GM04504 (cell line): ENCODE results near the gene CHST5.

Source experiments
- DNase-seq: peaks from one replicate; pipeline ENCODE4 v3.0.0-alpha.2; 2012; ENCODE audit warnings: low read depth

CHST5 gene

DNA sequence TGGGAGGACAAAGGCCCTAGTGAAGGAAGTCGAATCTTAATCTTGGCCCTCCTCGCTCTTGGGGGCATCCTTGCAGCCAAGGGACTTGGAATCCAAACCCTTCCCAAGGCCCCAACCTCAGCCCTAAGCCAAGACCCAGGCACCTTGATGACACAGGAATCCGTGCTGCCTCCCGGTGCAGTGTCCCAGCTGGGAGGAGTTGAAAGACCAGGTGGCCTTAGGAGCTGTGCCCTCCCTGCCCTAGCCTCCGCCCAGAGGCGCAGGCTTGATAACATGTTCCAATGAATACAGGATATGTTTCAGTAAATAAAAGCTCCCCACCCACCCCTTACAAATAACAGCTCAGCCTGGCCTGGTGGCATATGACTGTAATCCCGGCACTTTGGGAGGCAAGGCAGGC is at the start of gene CHST5:
Gene CHST5, minus strand, starts transcription at position 208 of the 400 bp plus-strand sequence. CDS start 5,724 bp downstream, outside the sequence.
- DNase-seq: no peak

- DNase-seq: no peak
These were observed 48.2 kb upstream of the CHST5 start for GRCh38 chr16:75584108-75584507.

- DNase-seq: no peak
These were observed 43.5 kb upstream of the CHST5 start for GRCh38 chr16:75579281-75579834.

DNA sequence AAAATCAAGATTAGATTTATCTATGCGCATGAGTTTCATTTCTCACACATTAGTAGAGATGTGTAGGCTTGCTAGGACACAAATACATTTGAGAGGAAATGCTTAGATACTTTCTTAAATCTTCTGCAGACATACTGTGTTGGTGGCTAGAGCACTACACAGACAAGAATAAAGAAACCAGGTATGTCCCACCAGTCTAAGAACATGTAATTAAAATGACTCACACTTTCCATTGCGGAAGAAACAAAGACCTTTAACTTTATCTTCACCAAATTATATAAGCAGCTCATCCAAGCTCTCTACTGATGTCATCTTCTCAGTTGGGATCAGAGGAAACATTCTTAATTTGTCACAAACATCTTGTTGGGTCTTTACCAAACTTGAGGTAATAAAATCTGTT is 42.8 kb upstream of the CHST5 start:
- no peak for DNase-seq

DNA sequence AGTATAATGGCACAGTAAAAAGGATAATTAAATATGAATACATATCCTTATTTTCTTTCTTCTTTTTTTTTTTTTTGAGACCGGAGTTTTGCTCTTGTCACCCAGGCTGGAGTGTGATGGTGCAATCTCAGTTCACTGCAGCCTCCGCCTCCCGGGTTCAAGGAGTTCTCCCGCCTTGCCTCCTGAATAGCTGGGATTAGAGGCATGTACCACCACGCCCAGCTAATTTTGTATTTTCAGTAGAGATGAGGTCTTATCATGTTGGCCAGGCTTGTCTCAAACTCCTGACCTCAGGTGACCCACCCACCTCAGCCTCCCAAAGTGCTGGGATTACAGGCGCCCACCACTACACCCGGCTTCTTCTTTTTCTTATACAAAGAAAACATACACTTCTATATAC is 42.3 kb upstream of the CHST5 start:
- no peak for DNase-seq

DNA sequence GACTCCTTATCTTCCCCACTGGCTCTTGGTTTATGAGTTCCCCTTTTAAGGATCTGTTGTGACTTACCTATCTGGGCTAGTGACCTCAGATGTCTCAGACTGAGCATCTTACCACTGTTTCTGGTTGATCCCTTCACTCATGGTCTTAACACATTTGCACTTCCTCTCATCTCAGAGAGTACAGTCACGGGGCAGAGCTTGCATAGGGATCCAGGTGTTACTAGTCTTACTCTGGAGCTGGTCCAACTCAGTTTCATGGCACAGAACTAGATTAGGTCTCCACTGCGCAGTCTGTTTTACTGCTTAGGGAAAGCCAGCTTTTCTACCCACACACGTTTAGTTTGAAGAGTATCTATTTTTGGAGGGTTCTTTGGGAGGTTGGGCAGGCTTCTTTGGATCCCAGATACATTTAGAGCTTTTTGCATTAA is 40.5 kb upstream of the CHST5 start:
- DNase-seq: no peak

GRCh38 chr16:75575958-75576357 is 40.0 kb upstream of the CHST5 start:
- no peak for DNase-seq

- no peak for DNase-seq
These were observed 38.0 kb upstream of the CHST5 start for GRCh38 chr16:75573955-75574354.

DNA sequence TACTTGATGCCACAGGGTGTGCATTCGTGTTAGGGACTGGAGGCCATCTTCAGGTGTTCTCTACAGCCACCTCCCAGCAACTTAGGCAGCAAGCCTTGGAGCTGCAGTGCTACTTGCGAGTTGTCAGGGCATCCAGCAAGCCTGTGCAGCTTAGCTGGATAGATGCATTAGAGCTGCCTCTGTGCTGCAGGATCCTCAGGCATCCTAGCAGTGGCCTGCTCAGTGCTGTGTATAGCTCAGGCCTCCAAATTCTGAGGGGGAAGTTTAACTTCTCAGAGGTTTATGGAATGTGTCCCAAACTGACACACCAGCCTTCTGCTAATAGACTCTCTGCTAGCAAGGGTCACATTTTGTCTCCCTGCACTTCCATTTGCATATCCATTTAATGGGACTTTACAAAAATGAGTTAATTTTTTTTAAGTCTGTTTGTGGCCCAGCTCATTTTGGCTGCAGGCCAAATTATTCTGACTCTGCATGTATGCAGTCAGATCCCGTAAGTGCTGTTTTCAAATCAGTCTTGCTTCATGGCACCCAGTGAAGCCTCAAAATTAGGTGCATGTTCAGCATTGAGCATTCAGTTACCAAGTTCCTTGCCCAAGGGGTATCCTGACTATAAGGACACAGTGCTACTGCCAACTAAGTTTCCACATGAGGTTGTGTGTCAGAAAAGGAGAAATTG is 37.1 kb upstream of the CHST5 start:
- DNase-seq: no peak

- DNase-seq: no peak
These were observed 34.6 kb upstream of the CHST5 start for GRCh38 chr16:75570396-75571065.

DNA sequence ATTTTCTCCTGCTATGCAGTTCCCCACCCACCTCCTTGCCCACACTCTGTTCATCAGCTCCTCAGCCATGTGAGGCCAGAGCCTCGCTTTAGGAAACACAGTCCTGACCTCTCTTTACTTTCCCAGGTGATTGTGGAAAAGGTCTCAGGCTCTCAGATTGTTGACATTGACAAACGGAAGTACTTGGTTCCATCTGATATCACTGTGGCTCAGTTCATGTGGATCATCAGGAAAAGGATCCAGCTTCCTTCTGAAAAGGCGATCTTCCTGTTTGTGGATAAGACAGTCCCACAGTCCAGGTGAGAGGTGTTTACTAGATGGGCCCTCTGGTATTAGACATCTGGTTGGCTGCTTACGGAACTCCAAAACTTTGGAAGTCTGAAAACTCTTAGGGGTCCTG is 32.0 kb upstream of the CHST5 start:
- DNase-seq: no peak

GRCh38 chr16:75566758-75567255 is 30.9 kb upstream of the CHST5 start:
- DNase-seq: no peak

- no peak for DNase-seq
These were observed 30.3 kb upstream of the CHST5 start, which contains the start of gene GABARAPL2 for GRCh38 chr16:75566040-75566757. TSS of gene GABARAPL2 (plus strand) at chr16:75566379. CDS start at chr16:75566487, 108 bp downstream.

- DNase-seq: no peak
These were observed 29.7 kb upstream of the CHST5 start for GRCh38 chr16:75565640-75566039.

GRCh38 chr16:75559564-75560372 is 23.9 kb upstream of the CHST5 start:
- peak; percentile 39 for DNase-seq

- DNase-seq: no peak
These were observed 23.0 kb upstream of the CHST5 start for GRCh38 chr16:75558846-75559401.

DNA sequence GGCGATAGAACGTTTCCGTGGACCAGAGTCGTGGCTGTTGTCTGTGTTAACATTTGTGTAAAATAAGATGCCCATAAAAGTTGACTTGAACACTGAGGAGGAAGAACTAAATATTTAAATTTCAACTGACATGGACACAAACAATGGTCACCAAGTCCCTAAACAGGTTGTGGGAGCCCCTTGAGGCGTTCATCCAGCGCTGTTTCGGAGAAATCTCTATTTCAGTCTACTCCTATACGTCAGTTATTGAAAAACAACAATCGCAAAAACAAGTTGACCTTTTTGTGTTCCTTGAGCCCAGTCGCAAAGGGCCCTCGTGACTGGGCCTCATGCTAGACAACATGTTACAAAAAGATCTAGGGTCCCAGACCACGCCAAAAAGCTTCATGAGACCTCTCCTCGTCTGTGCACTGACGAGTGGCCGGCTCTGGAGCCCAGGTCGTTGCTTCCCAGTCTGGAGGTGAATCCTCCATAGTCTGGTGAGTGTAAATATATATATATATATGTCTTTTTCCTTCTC is 20.6 kb upstream of the CHST5 start:
- DNase-seq: no peak

GRCh38 chr16:75555707-75556430 is 20.0 kb upstream of the CHST5 start, which contains the start of gene TMEM231:
TSS of gene TMEM231 (minus strand) at chr16:75556252. CDS start at chr16:75556209, 43 bp downstream.
- DNase-seq: peak; percentile 79

DNA sequence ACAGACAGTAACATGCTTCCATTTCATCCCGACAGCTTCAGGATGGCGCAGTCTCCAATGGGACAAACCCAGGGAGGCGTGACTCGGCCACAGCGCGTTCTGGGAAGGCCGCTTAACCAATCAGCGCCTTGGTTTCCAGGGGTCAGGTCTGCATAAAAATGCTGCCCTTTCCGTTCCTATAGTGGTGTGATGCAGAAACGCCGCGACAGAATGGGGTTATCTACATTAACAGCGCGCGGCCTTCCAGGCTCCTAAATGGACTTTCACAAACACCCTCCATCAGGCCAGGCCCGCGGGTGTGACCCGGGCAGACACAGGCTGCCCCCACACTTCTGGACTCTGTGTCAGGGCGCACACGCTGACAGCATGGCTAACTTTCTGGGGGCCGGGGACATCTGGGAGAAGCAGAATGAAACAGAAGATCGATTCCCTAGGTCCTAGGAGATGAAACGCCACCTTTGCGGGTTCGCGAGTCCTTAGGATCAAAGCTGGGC is 19.4 kb upstream of the CHST5 start:
- peak; percentile 77 for DNase-seq

GRCh38 chr16:75552951-75553350 is 17.0 kb upstream of the CHST5 start:
- DNase-seq: no peak
